GM06990 (cell line): ENCODE results near the gene UXT.

ENCODE experiments used
- DNase-seq: peaks from one replicate; pipeline ENCODE4 v3.0.0-alpha.2; 2011; ENCODE audit not compliant: insufficient read length; ENCODE audit errors: extremely low read depth
- H3K27me3 ChIP-seq: replicated peaks from 2 replicates; pipeline ENCODE4 v1.6.0; 2011; ENCODE audit warnings: low read length; ENCODE audit not compliant: control insufficient read depth, insufficient read depth
- H3K36me3 ChIP-seq: 2 replicates; pipeline ENCODE4 v1.5.1; 2011; ENCODE audit warnings: low read length; ENCODE audit not compliant: control insufficient read depth, insufficient read depth
- H3K4me3 ChIP-seq: replicated peaks from 2 replicates; pipeline ENCODE4 v1.5.1; 2011; ENCODE audit warnings: low read depth, mild to moderate bottlenecking, control low read depth, low read length
- TF ChIP-seq, protein P1 (sequence below): IDR thresholded peaks from 2 replicates; pipeline ENCODE4 v1.5.1; 2011; ENCODE audit warnings: low read length, control low read depth, mild to moderate bottlenecking, inconsistent platforms; ENCODE audit not compliant: insufficient read depth, poor library complexity, severe bottlenecking

The UXT gene

DNA sequence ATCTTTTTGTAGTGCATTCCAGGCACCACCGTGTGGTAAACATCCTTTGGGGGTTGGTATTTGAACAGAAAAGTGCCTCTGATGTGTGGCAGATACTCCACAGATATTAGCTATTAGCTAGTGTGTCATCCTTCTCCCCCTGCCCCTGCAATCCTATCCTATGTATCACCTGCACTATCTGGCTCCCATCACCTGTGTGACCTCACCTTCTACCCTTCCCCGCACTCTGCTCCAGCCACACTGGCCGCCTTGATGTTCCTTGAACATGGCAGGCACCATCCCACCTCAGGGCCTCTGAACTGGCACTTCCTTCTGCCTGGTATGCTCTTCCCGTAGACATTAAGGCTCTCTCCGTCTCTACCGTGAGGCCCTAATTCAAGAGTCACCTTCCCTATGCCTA is 12.3 kb downstream of the UXT start:
- Histone ChIP-seq H3K36me3 (no peaks in the 10 kb centered on the region; the same call in none of the 2 replicates), H3K27me3 (no peaks in the 10 kb centered on the region), H3K4me3 (no peak overlapping the region)
- TF ChIP-seq, protein P1, sequence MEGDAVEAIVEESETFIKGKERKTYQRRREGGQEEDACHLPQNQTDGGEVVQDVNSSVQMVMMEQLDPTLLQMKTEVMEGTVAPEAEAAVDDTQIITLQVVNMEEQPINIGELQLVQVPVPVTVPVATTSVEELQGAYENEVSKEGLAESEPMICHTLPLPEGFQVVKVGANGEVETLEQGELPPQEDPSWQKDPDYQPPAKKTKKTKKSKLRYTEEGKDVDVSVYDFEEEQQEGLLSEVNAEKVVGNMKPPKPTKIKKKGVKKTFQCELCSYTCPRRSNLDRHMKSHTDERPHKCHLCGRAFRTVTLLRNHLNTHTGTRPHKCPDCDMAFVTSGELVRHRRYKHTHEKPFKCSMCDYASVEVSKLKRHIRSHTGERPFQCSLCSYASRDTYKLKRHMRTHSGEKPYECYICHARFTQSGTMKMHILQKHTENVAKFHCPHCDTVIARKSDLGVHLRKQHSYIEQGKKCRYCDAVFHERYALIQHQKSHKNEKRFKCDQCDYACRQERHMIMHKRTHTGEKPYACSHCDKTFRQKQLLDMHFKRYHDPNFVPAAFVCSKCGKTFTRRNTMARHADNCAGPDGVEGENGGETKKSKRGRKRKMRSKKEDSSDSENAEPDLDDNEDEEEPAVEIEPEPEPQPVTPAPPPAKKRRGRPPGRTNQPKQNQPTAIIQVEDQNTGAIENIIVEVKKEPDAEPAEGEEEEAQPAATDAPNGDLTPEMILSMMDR = no peak
- no peak for DNase-seq

DNA sequence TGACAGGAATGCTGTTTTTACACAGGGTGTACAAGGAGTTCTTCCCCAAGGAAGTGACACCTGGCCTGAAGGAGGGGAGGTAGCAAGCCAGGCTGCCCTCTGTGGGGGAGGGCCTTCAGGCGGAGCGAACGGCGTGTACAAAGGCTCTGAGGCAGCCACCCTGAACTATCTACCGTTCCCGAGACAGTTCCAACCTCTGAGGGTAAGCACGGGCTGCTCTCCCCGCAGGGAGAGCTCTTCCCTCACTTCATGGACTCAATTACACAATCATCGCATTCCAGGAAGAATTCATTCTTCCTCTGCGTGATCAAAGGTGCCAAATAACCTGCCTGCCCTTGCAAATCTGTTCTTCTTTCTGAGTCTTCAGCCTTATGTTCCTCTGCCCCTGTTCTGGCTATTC is 13.4 kb downstream of the UXT start:
- Histone ChIP-seq H3K4me3 (no peak overlapping the region), H3K36me3 (no peaks in the 10 kb centered on the region; the same call in none of the 2 replicates), H3K27me3 (no peaks in the 10 kb centered on the region)
- TF ChIP-seq, protein P1 = no peak
- no peak for DNase-seq

DNA sequence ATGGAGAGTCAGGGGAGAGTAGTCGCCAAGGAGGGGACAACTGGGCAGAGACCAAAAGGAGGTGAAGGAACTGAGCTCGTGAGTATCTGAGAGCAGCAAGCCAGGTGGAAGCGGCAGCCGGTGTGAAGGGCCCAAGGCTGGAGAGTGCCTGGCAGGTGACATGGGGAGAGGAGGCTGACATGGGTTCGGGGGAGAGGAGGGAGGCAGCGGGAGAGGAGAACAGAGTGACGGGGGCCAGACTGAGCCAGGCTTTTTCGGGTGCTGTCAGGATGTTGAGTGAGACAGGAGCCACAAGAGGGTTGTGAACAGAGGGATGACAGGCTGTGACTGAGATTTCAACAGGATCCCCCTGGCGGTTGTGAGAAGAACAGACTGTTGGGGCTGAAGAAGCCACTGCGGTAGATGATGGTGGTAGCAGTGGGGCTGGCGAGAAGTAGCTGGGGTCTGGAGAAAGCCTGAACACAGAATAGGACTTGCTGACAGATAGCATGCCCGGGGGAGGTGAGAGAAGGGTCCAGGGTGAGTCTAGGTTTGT is 14.4 kb downstream of the UXT start:
- no peaks in the 10 kb centered on the region; the same call in none of the 2 replicates for H3K36me3 ChIP-seq
- H3K4me3 ChIP-seq = no peak overlapping the region
- TF ChIP-seq, protein P1 = peak; percentile 56
- no peak for DNase-seq
- H3K27me3 ChIP-seq = no peaks in the 10 kb centered on the region

DNA sequence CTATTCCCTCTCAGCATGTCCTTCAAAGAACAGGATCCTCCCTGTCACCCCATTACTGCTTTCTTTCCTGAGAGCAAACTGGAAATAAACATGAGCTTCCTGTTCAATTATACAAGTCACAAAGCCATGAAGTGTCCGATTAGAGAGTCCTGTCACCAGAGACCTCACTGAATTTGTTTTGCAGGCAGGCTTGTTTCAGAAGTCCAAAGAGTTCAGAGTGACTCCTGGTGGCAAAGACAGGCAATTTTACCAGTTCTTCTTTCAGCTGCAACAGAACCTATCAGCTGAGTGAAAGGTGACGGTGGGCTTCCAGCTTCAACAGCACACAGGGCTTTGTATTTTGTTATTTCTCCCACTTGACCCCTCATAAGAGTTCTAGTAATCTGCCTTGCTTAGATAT is 15.1 kb downstream of the UXT start:
- no peaks in the 10 kb centered on the region; the same call in none of the 2 replicates for H3K36me3 ChIP-seq
- TF ChIP-seq, protein P1 = peak; percentile 28
- H3K27me3 ChIP-seq = no peaks in the 10 kb centered on the region
- no peak overlapping the region for H3K4me3 ChIP-seq
- DNase-seq = no peak

DNA sequence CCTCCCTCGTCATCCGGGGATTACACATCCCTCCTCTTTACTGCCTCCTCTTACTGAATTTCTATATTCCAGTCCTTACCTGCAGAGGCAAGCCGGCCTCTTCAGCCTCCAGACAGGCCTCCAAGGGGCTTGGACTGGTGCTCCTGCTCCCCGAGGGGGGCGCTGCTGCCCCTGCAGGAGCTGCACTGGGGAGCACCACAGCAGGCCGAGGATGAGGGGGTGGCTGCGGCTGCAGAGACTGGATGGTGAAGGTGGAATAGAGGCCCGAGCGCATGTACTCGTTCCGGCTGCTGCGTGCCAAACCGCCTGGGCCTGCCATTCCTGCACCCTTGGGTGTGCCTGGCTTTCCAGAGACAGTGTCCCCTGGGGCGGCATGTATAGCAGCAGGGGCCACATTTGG is 20.2 kb downstream of the UXT start:
- DNase-seq = no peak
- TF ChIP-seq, protein P1 = no peak
- no peaks in the 10 kb centered on the region; the same call in none of the 2 replicates for H3K36me3 ChIP-seq
- H3K27me3 ChIP-seq = no peaks in the 10 kb centered on the region
- no peak overlapping the region for H3K4me3 ChIP-seq
